Osteoblast (primary cell): ENCODE measurements around the gene REV3L. TPM values are rescaled to one million over a fixed set of nuclear protein-coding genes. Genes with fewer than 3 reads are reported as not detected.

Experiments
- DNase-seq: peaks from one replicate; pipeline ENCODE4 v3.0.0; 2011; ENCODE audit warnings: low spot score, mixed read lengths; ENCODE audit not compliant: insufficient read length; ENCODE audit errors: missing footprints
- H2AFZ ChIP-seq: 2 replicates; pipeline ENCODE4 v1.6.0; 2011; ENCODE audit warnings: mild to moderate bottlenecking, low read length
- H3K27ac ChIP-seq: 2 replicates; pipeline ENCODE4 v1.5.1; 2011; ENCODE audit warnings: mild to moderate bottlenecking, low read depth, low read length, moderate library complexity
- H3K27me3 ChIP-seq: 2 replicates; pipeline ENCODE4 v1.6.0; 2012; ENCODE audit warnings: mild to moderate bottlenecking, control low read depth, inconsistent platforms, low read length, moderate library complexity; ENCODE audit not compliant: insufficient read depth
- H3K36me3 ChIP-seq: 2 replicates; pipeline ENCODE4 v1.5.1; 2011; ENCODE audit warnings: mild to moderate bottlenecking, low read length, control low read depth, moderate library complexity; ENCODE audit not compliant: insufficient read depth
- H3K4me1 ChIP-seq: 2 replicates; pipeline ENCODE4 v1.5.1; 2011; ENCODE audit warnings: mild to moderate bottlenecking, low read length, control low read depth, moderate library complexity; ENCODE audit not compliant: insufficient read depth
- H3K4me2 ChIP-seq: 2 replicates; pipeline ENCODE4 v1.6.0; 2011; ENCODE audit warnings: mild to moderate bottlenecking, low read length; ENCODE audit not compliant: insufficient read depth
- H3K4me3 ChIP-seq: fragments of 200-600 bp; sonication (generic); 3 replicates; pipeline ENCODE4 v1.5.1; 2012; ENCODE audit warnings: mild to moderate bottlenecking, low read length, inconsistent platforms; ENCODE audit not compliant: insufficient read depth
- H3K79me2 ChIP-seq: 2 replicates; pipeline ENCODE4 v1.6.0; 2012; ENCODE audit warnings: mild to moderate bottlenecking, low read length, control low read depth, inconsistent platforms; ENCODE audit not compliant: insufficient read depth
- H3K9me3 ChIP-seq: 2 replicates; pipeline ENCODE4 v1.5.1; 2011; ENCODE audit warnings: low read depth, low read length, control low read depth
- H4K20me1 ChIP-seq: 2 replicates; pipeline ENCODE4 v1.6.0; 2012; ENCODE audit warnings: mild to moderate bottlenecking, low read length, control low read depth; ENCODE audit not compliant: insufficient read depth
- total RNA-seq: library from RNA; depleted of rRNA; stranded (reverse); fragments of >200 nt; gene quantifications from 2 replicates; pipeline ENCODE4 v1.2.3, GENCODE V29; 2012
- TF ChIP-seq, protein P1 (sequence below): IDR thresholded peaks from 2 replicates; pipeline ENCODE4 v1.5.1; 2011; ENCODE audit warnings: mild to moderate bottlenecking, low read depth, low read length, moderate library complexity; ENCODE audit errors: extremely low read depth

Gene REV3L
- total RNA-seq, 1 donor, result 42.0 TPM

GRCh38 chr6:111381123-111381522, 101.9 kb downstream of the REV3L start:
- Histone ChIP-seq H3K27me3 (no peaks in the 10 kb centered on the region), H3K4me2 (no peak overlapping the region), H2AFZ (no peak overlapping the region), H3K36me3 (peaks cover 12% of the 10 kb centered on the region), H4K20me1 (no peaks in the 10 kb centered on the region), H3K4me1 (peaks cover 5% of the 10 kb centered on the region), H3K27ac (no peak overlapping the region), H3K79me2 (no peaks in the 10 kb centered on the region), H3K4me3 (no peak overlapping the region), H3K9me3 (no peaks in the 10 kb centered on the region)
- TF ChIP-seq, protein P1, sequence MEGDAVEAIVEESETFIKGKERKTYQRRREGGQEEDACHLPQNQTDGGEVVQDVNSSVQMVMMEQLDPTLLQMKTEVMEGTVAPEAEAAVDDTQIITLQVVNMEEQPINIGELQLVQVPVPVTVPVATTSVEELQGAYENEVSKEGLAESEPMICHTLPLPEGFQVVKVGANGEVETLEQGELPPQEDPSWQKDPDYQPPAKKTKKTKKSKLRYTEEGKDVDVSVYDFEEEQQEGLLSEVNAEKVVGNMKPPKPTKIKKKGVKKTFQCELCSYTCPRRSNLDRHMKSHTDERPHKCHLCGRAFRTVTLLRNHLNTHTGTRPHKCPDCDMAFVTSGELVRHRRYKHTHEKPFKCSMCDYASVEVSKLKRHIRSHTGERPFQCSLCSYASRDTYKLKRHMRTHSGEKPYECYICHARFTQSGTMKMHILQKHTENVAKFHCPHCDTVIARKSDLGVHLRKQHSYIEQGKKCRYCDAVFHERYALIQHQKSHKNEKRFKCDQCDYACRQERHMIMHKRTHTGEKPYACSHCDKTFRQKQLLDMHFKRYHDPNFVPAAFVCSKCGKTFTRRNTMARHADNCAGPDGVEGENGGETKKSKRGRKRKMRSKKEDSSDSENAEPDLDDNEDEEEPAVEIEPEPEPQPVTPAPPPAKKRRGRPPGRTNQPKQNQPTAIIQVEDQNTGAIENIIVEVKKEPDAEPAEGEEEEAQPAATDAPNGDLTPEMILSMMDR, result no peak
- DNase-seq, result no peak

- TF ChIP-seq, protein P1, result no peak
- Histone ChIP-seq H4K20me1 (no peaks in the 10 kb centered on the region), H3K36me3 (peaks cover 21% of the 10 kb centered on the region), H3K4me3 (no peak overlapping the region), H3K4me2 (no peak overlapping the region), H3K9me3 (no peaks in the 10 kb centered on the region), H3K27ac (no peak overlapping the region), H3K27me3 (no peaks in the 10 kb centered on the region), H2AFZ (no peak overlapping the region), H3K4me1 (peaks cover 5% of the 10 kb centered on the region), H3K79me2 (no peaks in the 10 kb centered on the region)
- DNase-seq, result no peak
Measured at GRCh38 chr6:111379831-111380230, 103.2 kb downstream of the REV3L start.

- Histone ChIP-seq H3K4me2 (no peak overlapping the region), H3K9me3 (no peaks in the 10 kb centered on the region), H3K27me3 (no peaks in the 10 kb centered on the region), H4K20me1 (no peaks in the 10 kb centered on the region), H3K79me2 (no peaks in the 10 kb centered on the region), H3K36me3 (peaks cover 24% of the 10 kb centered on the region), H2AFZ (no peak overlapping the region), H3K4me3 (no peak overlapping the region), H3K4me1 (peaks cover 5% of the 10 kb centered on the region), H3K27ac (no peak overlapping the region)
- no peak for DNase-seq
- TF ChIP-seq, protein P1, result no peak
Measured at GRCh38 chr6:111379302-111379701, 103.7 kb downstream of the REV3L start.

GRCh38 chr6:111377558-111378120, 105.4 kb downstream of the REV3L start:
- Histone ChIP-seq H3K9me3 (no peaks in the 10 kb centered on the region), H3K27ac (no peak overlapping the region), H3K79me2 (no peaks in the 10 kb centered on the region), H2AFZ (no peak overlapping the region), H3K4me3 (no peak overlapping the region), H4K20me1 (no peaks in the 10 kb centered on the region), H3K4me2 (no peak overlapping the region), H3K27me3 (no peaks in the 10 kb centered on the region), H3K4me1 (peaks cover 5% of the 10 kb centered on the region), H3K36me3 (peaks cover 27% of the 10 kb centered on the region)
- TF ChIP-seq, protein P1, result no peak
- no peak for DNase-seq
